ENCODE data around the gene SHISA5. TPM values are rescaled to one million over a fixed set of nuclear protein-coding genes. Genes with fewer than 3 reads are reported as not detected.

The SHISA5 gene
- total and polyA plus RNA-seq, 2 of the 8 experiments (the other 6 are each of a cell fraction or from before 2014, with no cell fraction given): 196 to 315 TPM

DNA sequence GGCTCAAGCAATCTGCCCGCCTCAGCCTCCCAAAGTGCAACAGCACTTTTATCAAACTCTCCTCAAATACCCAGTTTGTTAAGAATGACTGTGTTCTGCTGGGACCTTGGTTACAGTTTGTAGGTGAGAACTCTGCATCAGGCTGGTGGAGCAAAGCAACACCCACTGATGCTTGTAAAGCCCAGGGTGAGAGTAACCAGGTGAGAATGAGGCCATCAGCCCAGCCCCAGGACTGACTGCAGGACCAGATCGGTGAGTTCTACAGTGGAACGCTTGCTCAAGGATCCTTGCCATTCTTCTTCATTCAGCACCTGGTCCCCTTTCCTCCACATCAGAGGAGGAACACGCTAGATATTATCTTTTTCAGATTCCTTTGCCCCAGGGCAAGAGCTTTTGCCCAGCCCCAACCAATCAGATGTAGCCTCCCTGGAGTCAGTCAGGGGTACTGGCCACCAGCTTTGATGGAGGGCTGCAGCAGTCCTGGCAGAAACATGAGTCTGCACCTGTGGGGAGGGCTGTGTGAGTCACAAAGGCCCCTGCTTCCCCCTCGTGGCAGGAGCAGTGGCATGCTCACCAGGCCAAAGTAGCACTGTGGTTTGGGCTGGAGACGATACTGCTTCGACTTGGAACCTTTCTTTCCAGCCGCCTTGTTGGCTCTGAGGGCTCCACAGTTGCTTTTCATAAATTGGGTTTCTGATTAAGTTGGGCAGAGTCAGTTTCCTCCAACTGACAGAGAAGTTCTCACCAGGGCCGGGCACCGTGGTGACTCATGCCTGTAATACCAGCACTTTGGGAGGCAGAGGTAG, 3.5 kb upstream of the SHISA5 start (continued):
- TF ChIP-seq HDAC2 (IDR thresholded peaks at IDR 0.05; ENCODE audit: borderline replicate concordance in 1 of 2, low read depth in 2 of 2, low read length in 2 of 2): no peak
- no peak; a peak in 1 of 3 replicates for TF ChIP-seq EP300 (IDR thresholded peaks at IDR 0.05; ENCODE audit: borderline replicate concordance in 1 of 2, low read depth in 2 of 2, low read length in 2 of 2)
- peak; percentile 64; the same call in 1 of the 2 replicates for TF ChIP-seq TCF12 (IDR thresholded peaks at IDR 0.05; ENCODE audit: low read depth, low read length)
- TF ChIP-seq KDM1A (IDR thresholded peaks at IDR 0.05; ENCODE audit: borderline replicate concordance, low read length): no peak
- TF ChIP-seq MAFK (IDR thresholded peaks at IDR 0.05; ENCODE audit: low read depth, low read length): peak; percentile 59; the same call in 1 of the 2 replicates
- no peak for TF ChIP-seq POLR2A (IDR thresholded peaks at IDR 0.05; ENCODE audit: control extremely low read depth in 1 of 2, low read depth in 2 of 2, low read length in 2 of 2)

Measured in H1 (cell line).